GM12875 (cell line): Measurements from ENCODE around the gene SNX14.
"Not testable (repeated sequence)": the region's sequence is repeated elsewhere in the genome, so short reads cannot be mapped to it uniquely, and the experiment has no call there.

Experiments used
- H3K4me3 ChIP-seq: one replicate; pipeline ENCODE4 v1.5.1; 2011; ENCODE audit warnings: low read depth, low read length, control low read depth
- TF ChIP-seq, protein P1 (sequence below): IDR thresholded peaks from 2 replicates; pipeline ENCODE4 v1.5.1; 2011; ENCODE audit warnings: low read depth, mild to moderate bottlenecking, control low read depth, inconsistent platforms, low read length, moderate library complexity, borderline replicate concordance; ENCODE audit not compliant: insufficient read depth

SNX14 gene

DNA sequence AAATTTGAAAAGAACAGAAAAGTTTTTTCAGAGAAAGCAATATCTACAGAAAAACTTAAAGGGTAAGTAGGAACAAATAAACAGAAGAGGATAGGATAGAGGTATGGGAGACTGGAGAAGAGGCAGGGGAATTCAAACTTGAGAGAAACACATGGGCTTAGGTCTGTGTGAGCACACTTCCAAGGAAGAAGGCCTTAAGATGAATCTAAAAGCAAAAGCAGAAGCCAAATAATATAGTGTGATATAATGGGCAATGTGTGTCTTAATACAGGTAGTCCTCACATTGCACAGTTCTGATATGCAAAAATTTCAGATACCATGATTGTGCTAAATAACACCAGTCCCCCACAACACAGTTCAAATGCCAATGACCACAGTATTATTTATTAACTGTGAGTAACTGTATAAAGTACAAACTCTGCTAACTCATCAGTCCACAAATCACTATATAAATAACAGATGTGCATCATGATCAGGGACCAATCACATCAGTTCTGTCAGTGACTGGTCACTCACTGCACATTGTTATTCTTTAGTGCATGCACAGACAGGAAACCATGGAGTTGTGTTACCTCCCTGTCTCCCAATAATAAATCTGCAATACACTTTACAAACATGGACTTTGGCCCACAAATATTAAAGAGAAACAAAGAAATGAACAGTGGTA lies 18.6 kb downstream of the SNX14 start:
- H3K4me3 ChIP-seq: no peak overlapping the region
- TF ChIP-seq, protein P1, sequence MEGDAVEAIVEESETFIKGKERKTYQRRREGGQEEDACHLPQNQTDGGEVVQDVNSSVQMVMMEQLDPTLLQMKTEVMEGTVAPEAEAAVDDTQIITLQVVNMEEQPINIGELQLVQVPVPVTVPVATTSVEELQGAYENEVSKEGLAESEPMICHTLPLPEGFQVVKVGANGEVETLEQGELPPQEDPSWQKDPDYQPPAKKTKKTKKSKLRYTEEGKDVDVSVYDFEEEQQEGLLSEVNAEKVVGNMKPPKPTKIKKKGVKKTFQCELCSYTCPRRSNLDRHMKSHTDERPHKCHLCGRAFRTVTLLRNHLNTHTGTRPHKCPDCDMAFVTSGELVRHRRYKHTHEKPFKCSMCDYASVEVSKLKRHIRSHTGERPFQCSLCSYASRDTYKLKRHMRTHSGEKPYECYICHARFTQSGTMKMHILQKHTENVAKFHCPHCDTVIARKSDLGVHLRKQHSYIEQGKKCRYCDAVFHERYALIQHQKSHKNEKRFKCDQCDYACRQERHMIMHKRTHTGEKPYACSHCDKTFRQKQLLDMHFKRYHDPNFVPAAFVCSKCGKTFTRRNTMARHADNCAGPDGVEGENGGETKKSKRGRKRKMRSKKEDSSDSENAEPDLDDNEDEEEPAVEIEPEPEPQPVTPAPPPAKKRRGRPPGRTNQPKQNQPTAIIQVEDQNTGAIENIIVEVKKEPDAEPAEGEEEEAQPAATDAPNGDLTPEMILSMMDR: no peak

DNA sequence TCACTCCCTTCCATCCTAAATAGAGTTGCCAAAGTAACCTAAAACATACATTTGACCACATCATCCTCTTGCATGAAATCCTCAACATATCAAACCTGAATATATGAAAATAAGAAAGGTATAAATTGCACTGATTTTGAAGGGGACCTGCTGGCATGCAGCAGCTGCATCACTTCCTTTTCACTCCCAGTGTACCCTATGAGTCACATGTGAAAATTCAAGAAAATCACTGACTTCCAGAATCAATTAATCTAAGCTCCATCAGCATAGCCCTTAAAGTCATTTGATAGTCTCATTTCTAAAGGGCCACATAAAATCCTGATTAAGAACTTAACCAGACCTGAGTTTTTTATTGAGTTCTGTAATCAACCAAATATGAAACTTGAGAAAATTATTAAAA lies 24.3 kb downstream of the SNX14 start:
- TF ChIP-seq, protein P1: no peak

DNA sequence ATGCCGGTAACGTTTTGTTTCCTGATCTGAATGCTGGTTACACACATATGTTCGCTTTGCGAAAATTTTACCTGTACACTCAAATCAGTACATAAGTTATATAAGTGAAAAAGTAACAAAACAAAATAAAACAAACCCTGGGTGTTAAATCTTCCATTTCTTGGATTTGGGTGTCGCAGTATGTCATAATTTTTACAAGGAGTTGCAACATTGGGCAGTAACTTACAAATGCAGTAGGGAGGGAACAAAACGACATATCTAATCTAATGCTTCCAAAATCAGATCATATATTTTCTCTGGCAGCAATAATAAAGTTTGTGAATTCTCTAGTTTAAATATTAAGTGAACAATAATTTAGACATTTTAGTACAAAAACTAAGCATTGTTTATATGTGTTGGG lies 25.2 kb downstream of the SNX14 start:
- no peak overlapping the region for H3K4me3 ChIP-seq
- TF ChIP-seq, protein P1: no peak

More for the DNA sequence above, 24.3 kb downstream of the SNX14 start:
- no peak overlapping the region for H3K4me3 ChIP-seq

DNA sequence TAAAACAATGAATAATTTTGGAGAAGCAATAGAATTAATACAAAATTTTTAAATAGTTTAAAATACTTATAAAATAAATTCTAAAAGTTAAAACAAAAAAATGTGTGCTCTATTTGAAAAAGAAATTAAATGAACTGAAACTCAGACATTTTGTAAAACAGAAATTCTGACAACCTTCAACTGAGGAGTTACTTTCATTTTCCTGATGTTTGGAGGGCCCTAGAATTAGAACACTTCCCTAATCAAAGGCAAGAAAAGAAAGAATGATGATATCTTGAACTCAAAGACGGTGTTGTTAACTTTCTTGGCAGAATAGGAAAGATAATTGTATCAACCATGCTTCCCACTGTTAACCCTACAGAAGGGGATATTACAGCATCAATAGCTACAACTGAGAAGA lies 27.9 kb downstream of the SNX14 start:
- TF ChIP-seq, protein P1: no peak
- H3K4me3 ChIP-seq: no peak overlapping the region

GRCh38 chr6:85564223-85564622 lies 29.4 kb downstream of the SNX14 start:
- not testable (repeated sequence) for H3K4me3 ChIP-seq

- H3K4me3 ChIP-seq: no peak overlapping the region
- TF ChIP-seq, protein P1: no peak
Observed at GRCh38 chr6:85561750-85562357, 31.8 kb downstream of the SNX14 start.

DNA sequence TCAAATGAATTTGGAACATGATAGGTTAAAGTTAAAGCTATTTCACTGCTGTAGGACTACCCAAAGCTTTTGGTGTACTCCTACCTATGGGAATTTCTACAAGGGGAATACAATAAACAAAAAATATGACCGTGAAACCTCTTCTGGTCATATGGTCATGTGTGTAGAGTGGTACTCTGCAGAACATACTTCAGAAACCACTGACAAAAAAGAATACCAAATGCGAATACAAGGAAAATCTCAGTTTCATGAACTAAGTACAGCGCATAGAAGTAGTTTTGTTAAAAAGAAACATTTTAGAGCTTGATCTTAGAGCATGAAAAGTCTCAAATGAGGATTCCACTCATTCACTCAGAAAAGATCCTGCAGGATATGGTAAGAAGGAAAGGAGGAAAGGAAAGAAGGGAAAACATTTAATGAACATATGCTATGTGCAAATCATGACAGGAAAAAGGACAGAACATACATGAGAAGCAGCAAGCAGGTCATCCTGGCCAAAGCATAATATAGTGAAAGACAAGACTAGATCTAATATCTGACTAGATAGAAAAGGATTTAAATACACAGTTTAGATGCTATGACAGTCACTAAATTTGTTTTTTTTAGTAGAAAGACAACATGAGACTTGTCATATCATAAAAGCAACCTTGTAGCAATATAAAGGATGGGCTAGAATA lies 36.5 kb downstream of the SNX14 start:
- TF ChIP-seq, protein P1: no peak
- H3K4me3 ChIP-seq: no peak overlapping the region
